Muscle of leg (tissue), 11 donors: Measurements from ENCODE around the gene CRISPLD2. TPM values are rescaled to one million over a fixed set of nuclear protein-coding genes. Genes with fewer than 3 reads are reported as not detected.

Experiments used
- DNase-seq: peaks from one replicate; pipeline ENCODE4 v3.0.0; 2013
- H3K27ac ChIP-seq: one replicate; pipeline ENCODE4 v1.5.1; 2013; ENCODE audit warnings: mild to moderate bottlenecking, low read length, control low read depth
- H3K27me3 ChIP-seq: one replicate; pipeline ENCODE4 v1.6.1; 2013; ENCODE audit warnings: low read length; ENCODE audit not compliant: control insufficient read depth, insufficient read depth
- H3K36me3 ChIP-seq: one replicate; pipeline ENCODE4 v1.6.1; 2013; ENCODE audit warnings: low read length; ENCODE audit not compliant: control insufficient read depth, insufficient read depth
- H3K4me1 ChIP-seq: one replicate; pipeline ENCODE4 v1.6.1; 2013; ENCODE audit warnings: low read length; ENCODE audit not compliant: control insufficient read depth, insufficient read depth
- H3K4me3 ChIP-seq: one replicate; pipeline ENCODE4 v1.5.1; 2013; ENCODE audit warnings: low read length, control low read depth
- H3K9me3 ChIP-seq: replicated peaks from 2 replicates; pipeline ENCODE4 v1.6.1; 2013; ENCODE audit warnings: low read depth, low read length; ENCODE audit not compliant: control insufficient read depth
- WGBS: methylation state at CpG from one replicate; pipeline ENCODE4 v1.1.5; 2013; ENCODE audit warnings: missing lambda C conversion rate; ENCODE audit not compliant: insufficient coverage; 5-methylcytosine and 5-hydroxymethylcytosine counted together
- polyA plus RNA-seq, 8 donors: library from polyadenylated mRNA; unstranded; fragments of 120-200 nt; gene quantifications; one replicate each; pipeline versions ENCODE4 v1.2.1 to v1.2.3, GENCODE V29; 2013; ENCODE audit warnings: inconsistent platforms in 1 of 8, low replicate concordance in 1 of 8; ENCODE audit not compliant: insufficient read length in 8 of 8, insufficient read depth in 1 of 8
- total RNA-seq: library from RNA; stranded (reverse); fragments of 120-200 nt; gene quantifications from one replicate; pipeline ENCODE4 v1.2.4, GENCODE V29; 2013

Gene CRISPLD2
- total and polyA plus RNA-seq, 9 donors = 5.2 to 10.4 (median 6.4) TPM

GRCh38 chr16:84795329-84796053 is 24.3 kb upstream of the CRISPLD2 start:
- peak; percentile 95 for DNase-seq
- H3K9me3 ChIP-seq = no peaks in the 10 kb centered on the region
- no peaks in the 10 kb centered on the region for H3K36me3 ChIP-seq
- no peaks in the 10 kb centered on the region for H3K27me3 ChIP-seq
- peak overlapping the region; percentile 71 for H3K27ac ChIP-seq
- H3K4me1 ChIP-seq = peaks cover 10% of the 10 kb centered on the region
- no peak overlapping the region for H3K4me3 ChIP-seq
- WGBS = 46% methylated on average over 13 of the region's 22 CpGs

- 78% methylated on average over 5 of the region's 8 CpGs for WGBS
These were observed 19.4 kb upstream of the CRISPLD2 start for GRCh38 chr16:84800158-84800978.

GRCh38 chr16:84803146-84803545 is 16.6 kb upstream of the CRISPLD2 start:
- WGBS = 44% methylated on average over 3 of the region's 9 CpGs
- H3K9me3 ChIP-seq = peaks cover 2% of the 10 kb centered on the region
- no peak overlapping the region for H3K4me3 ChIP-seq
- peaks cover 12% of the 10 kb centered on the region for H3K4me1 ChIP-seq
- no peak overlapping the region for H3K27ac ChIP-seq
- peaks cover 3% of the 10 kb centered on the region for H3K27me3 ChIP-seq
- no peaks in the 10 kb centered on the region for H3K36me3 ChIP-seq
- no peak for DNase-seq

More at GRCh38 chr16:84800158-84800978, 19.4 kb upstream of the CRISPLD2 start:
- Histone ChIP-seq H3K9me3 (peaks cover 2% of the 10 kb centered on the region), H3K27me3 (peaks cover 3% of the 10 kb centered on the region), H3K36me3 (no peaks in the 10 kb centered on the region), H3K4me3 (no peak overlapping the region), H3K27ac (no peak overlapping the region), H3K4me1 (no peaks in the 10 kb centered on the region)
- DNase-seq = no peak

GRCh38 chr16:84804326-84804725 is 15.5 kb upstream of the CRISPLD2 start:
- Histone ChIP-seq H3K27ac (no peak overlapping the region), H3K27me3 (peaks cover 3% of the 10 kb centered on the region), H3K4me3 (no peak overlapping the region), H3K36me3 (no peaks in the 10 kb centered on the region), H3K4me1 (peaks cover 12% of the 10 kb centered on the region), H3K9me3 (peaks cover 2% of the 10 kb centered on the region)
- no peak for DNase-seq
- WGBS = 92% methylated on average over 9 of the region's 10 CpGs

GRCh38 chr16:84806256-84806889 is 13.4 kb upstream of the CRISPLD2 start:
- Histone ChIP-seq H3K27ac (peak overlapping the region; percentile 35), H3K4me3 (no peak overlapping the region), H3K9me3 (peaks cover 2% of the 10 kb centered on the region), H3K27me3 (peaks cover 4% of the 10 kb centered on the region), H3K4me1 (peaks cover 16% of the 10 kb centered on the region), H3K36me3 (no peaks in the 10 kb centered on the region)
- peak; percentile 70 for DNase-seq
- 26% methylated on average over 26 of the region's 26 CpGs for WGBS

GRCh38 chr16:84806890-84807258 is 12.9 kb upstream of the CRISPLD2 start:
- H3K27ac ChIP-seq = peak overlapping the region; percentile 35
- H3K4me1 ChIP-seq = peaks cover 16% of the 10 kb centered on the region
- no peaks in the 10 kb centered on the region for H3K36me3 ChIP-seq
- DNase-seq = no peak
- H3K9me3 ChIP-seq = peaks cover 2% of the 10 kb centered on the region
- WGBS = 82% methylated on average over 9 of the region's 10 CpGs
- H3K27me3 ChIP-seq = peaks cover 4% of the 10 kb centered on the region
- H3K4me3 ChIP-seq = no peak overlapping the region

- Histone ChIP-seq H3K27me3 (peaks cover 7% of the 10 kb centered on the region), H3K9me3 (peaks cover 2% of the 10 kb centered on the region), H3K36me3 (no peaks in the 10 kb centered on the region), H3K27ac (no peak overlapping the region), H3K4me1 (peaks cover 16% of the 10 kb centered on the region), H3K4me3 (no peak overlapping the region)
- DNase-seq = no peak
- 75% methylated on average over 1 of the region's 7 CpGs for WGBS
These were observed 12.0 kb upstream of the CRISPLD2 start for GRCh38 chr16:84807776-84808175.

- Histone ChIP-seq H3K27ac (no peak overlapping the region), H3K4me1 (peaks cover 16% of the 10 kb centered on the region), H3K27me3 (peaks cover 16% of the 10 kb centered on the region), H3K4me3 (no peak overlapping the region), H3K36me3 (no peaks in the 10 kb centered on the region), H3K9me3 (peaks cover 2% of the 10 kb centered on the region)
- WGBS = 83% methylated on average over 1 of the region's 8 CpGs
- no peak for DNase-seq
These were observed 11.0 kb upstream of the CRISPLD2 start for GRCh38 chr16:84808826-84809225.

- H3K9me3 ChIP-seq = no peaks in the 10 kb centered on the region
- 66% methylated on average over 13 of the region's 17 CpGs for WGBS
- H3K4me3 ChIP-seq = no peak overlapping the region
- peak; percentile 79 for DNase-seq
- H3K27me3 ChIP-seq = peaks cover 26% of the 10 kb centered on the region
- no peak overlapping the region for H3K27ac ChIP-seq
- H3K4me1 ChIP-seq = peaks cover 20% of the 10 kb centered on the region
- H3K36me3 ChIP-seq = no peaks in the 10 kb centered on the region
These were observed 9.1 kb upstream of the CRISPLD2 start for GRCh38 chr16:84810518-84811273.
